HPDE6-E6E7 (cell line): ENCODE measurements around the gene GRAP.
A peak's percentile ranks its signal among the peaks of the same experiment; 100 is the strongest.

Experiments used
- DNase-seq: peaks from one replicate; pipeline ENCODE4 v3.0.0; 2011; ENCODE audit warnings: missing footprints; ENCODE audit errors: extremely low spot score

GRAP gene

GRCh38 chr17:18984273-18985114 is 62.3 kb downstream of the GRAP start:
- DNase-seq: no peak

- DNase-seq: no peak
These were observed 64.9 kb downstream of the GRAP start for GRCh38 chr17:18981642-18982424.

DNA sequence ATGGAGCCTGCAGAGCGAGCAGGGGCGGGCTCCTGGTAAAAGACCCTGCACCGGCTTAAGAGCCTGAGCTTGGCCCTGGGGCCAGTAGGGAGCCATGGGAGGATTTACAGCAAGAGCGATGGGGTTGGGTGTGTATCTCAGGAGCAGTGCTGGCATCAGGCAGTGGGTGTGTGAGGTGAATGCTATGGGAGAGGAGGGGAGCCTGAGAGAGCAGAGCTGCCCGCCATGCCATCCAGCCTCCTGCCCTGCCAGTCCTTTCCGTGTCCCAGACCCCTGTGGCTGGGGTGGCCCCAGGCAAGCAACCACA is 65.5 kb downstream of the GRAP start:
- DNase-seq: no peak

- DNase-seq: no peak
These were observed 65.9 kb downstream of the GRAP start for GRCh38 chr17:18980682-18981334.

DNA sequence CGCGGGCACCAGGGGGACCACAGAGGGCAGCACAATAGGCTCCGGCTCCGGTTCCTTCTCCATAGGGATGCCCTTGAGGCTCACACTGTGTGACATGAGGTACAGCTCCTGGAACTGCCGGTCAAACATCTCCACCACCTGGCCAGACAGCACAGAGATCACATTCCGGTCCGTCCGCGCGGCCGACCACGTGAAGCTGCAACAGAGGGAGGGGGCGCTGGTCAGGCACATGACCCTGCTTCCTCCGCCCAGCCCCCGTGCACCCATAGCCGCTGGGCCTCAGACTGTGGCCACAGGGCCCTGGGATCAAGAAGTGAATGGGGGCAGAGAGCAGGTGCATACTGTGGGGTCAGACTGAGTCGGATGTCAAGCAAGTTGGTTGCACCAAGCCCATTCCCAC is 68.1 kb downstream of the GRAP start:
- DNase-seq: no peak

DNA sequence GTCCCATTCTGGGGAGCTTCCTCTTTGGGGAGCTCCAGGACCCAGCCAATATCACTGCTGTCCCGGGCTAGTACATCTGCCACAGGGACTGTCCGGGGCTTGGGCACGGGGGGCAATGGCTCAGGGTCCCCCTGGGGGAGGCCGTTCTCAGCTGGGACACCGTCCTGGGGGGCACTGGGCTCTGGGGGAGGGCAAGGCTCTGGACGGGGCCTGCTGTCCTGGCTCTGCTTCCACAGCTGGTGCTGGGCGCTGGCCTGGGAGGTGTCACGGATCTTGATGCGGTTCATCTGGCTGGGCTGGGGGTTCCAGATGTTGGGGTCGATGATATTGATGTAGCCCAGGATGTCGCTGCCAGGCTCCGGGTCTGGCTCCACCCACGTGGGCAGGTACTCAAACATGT is 68.7 kb downstream of the GRAP start:
- no peak for DNase-seq

- no peak for DNase-seq
These were observed 69.1 kb downstream of the GRAP start for GRCh38 chr17:18977646-18978045.

DNA sequence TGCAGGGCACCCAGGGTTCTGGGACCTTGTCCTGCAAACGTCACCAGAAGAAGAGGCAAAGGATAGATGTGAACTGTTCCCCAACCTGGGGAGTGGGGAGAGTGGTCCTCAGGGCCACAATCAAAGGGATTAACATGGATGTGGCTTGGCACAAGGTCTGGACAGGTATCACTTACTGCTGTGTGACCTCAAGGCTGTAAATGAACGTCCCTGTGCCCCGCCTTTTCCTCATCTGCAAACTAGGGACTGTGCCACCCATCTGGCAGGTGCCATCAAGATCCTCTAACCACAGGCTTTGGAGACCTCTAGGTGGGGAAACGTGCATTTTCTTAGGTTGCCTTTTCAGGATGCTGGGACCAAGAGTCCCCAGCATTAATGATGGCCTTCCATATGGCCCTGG is 69.7 kb downstream of the GRAP start:
- DNase-seq: no peak

DNA sequence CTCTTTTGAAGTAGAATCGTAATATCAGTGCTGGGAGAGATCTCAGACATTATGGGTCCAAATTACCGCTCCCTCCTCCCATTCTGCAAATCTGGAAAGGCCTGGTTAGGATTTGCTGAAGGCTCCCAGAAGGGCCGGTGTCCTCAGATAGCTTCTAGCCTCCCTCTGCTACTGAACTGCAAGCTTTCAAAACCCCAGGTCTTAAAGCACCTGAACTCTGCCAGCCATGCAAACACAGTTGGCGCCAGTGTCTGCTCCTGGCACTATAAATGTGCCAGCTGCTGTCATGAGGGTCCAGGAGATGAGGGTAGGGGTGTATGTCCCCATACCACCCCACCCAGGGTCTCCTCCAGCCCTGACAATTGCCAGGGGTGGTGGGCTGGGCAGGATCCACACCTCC is 70.6 kb downstream of the GRAP start:
- no peak for DNase-seq

DNA sequence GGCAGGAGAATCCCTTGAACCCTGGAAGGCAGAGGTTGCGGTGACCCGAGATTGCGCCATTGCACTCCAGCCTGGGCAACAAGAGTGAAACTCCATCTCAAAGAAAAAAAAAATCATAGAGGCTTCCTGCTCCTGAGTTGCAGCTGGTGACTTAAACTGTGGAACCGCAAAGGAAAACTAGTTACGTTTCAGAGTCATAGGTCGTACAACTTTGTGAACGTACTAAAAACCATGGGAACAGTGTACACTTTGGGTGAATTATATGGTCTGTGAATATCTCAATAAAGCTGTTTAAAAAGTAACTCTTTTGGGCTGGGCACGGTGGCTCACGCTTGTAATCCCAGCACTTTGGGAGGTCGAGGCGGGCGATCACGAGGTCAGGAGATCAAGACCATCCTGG is 71.2 kb downstream of the GRAP start:
- no peak for DNase-seq

GRCh38 chr17:18974407-18975149 is 72.2 kb downstream of the GRAP start:
- peak; percentile 41 for DNase-seq

- no peak for DNase-seq
These were observed 75.0 kb downstream of the GRAP start for GRCh38 chr17:18971801-18972200.
